H1 (cell line): Measurements from ENCODE around the gene DCLK1. TPM values are rescaled to one million over a fixed set of nuclear protein-coding genes. Genes with fewer than 3 reads are reported as not detected.

Source experiments
- CTCF ChIA-PET: fragments of 300-600 bp; sonication (Branson Sonifier 250); formaldehyde crosslinking; loops from one replicate; lab custom pipeline; 2021; ENCODE audit not compliant: partially characterized antibody; lab: Charles Lee
- POLR2A ChIA-PET: fragments of 300-600 bp; sonication (Branson Sonifier 250); formaldehyde crosslinking; loops from one replicate; lab custom pipeline; 2021; ENCODE audit warnings: inconsistent platforms; ENCODE audit not compliant: partially characterized antibody; lab: Charles Lee
- DNase-seq, 2 experiments: peaks; one replicate each; pipeline versions ENCODE4 v3.0.0 to v3.0.0-alpha.2; 2010 to 2022; ENCODE audit warnings: low spot score in 2 of 2, low read depth in 1 of 2, mixed read lengths in 1 of 2
- FAIRE-seq: peaks from 2 replicates; lab custom pipeline; 2011; peaks lifted over from hg19 to GRCh38; lab: Jason Lieb, UNC
- H2AFZ ChIP-seq: 2 replicates; pipeline ENCODE4 v1.8.1; 2012; ENCODE audit warnings: low read length, inconsistent platforms
- H2AK5ac ChIP-seq: 2 replicates; pipeline ENCODE4 v1.6.1; 2013; ENCODE audit warnings: low read depth, low read length
- H2BK120ac ChIP-seq: replicated peaks from 2 replicates; pipeline ENCODE3; 2013; ENCODE audit warnings: low read depth, low read length, inconsistent platforms
- H2BK12ac ChIP-seq: 2 replicates; pipeline ENCODE4 v1.6.1; 2013; ENCODE audit warnings: low read depth, low read length
- H2BK15ac ChIP-seq: 2 replicates; pipeline ENCODE4 v1.6.1; 2013; ENCODE audit warnings: low read length
- H2BK20ac ChIP-seq: 2 replicates; pipeline ENCODE4 v1.6.1; 2013; ENCODE audit warnings: low read length
- H2BK5ac ChIP-seq: 2 replicates; pipeline ENCODE4 v1.6.1; 2013; ENCODE audit warnings: low read depth, low read length
- H3K14ac ChIP-seq: 2 replicates; pipeline ENCODE4 v1.6.1; 2013; ENCODE audit warnings: inconsistent platforms; ENCODE audit not compliant: insufficient read length
- H3K18ac ChIP-seq: 2 replicates; pipeline ENCODE4 v1.6.1; 2013; ENCODE audit warnings: low read length; ENCODE audit errors: extremely low read depth
- H3K23ac ChIP-seq: 2 replicates; pipeline ENCODE4 v1.6.1; 2013; ENCODE audit warnings: inconsistent platforms; ENCODE audit not compliant: insufficient read length
- H3K23me2 ChIP-seq: 2 replicates; pipeline ENCODE4 v1.6.1; 2013; ENCODE audit warnings: low read depth, low read length
- H3K27ac ChIP-seq: 2 replicates; pipeline ENCODE4 v1.6.1; 2011; ENCODE audit warnings: low read depth, low read length, inconsistent platforms
- H3K27me3 ChIP-seq, 4 experiments: replicated peaks in 1 of 4; 1 replicate in 1 of 4; 2 replicates in 3 of 4; pipeline versions ENCODE4 v1.6.1 to v1.8.1; 2011 to 2013; ENCODE audit warnings: low read length in 3 of 4, mild to moderate bottlenecking in 3 of 4, inconsistent platforms in 2 of 4, mixed read lengths in 2 of 4, moderate library complexity in 1 of 4; ENCODE audit not compliant: control insufficient read depth in 3 of 4, insufficient read depth in 3 of 4; ENCODE audit errors: extremely low read depth in 1 of 4
- H3K36me3 ChIP-seq, 4 experiments: 2 replicates each; pipeline versions ENCODE4 v1.6.1 to v1.8.1; 2011 to 2013; ENCODE audit warnings: mild to moderate bottlenecking in 4 of 4, low read length in 3 of 4, moderate library complexity in 2 of 4, control low read depth in 1 of 4, inconsistent platforms in 1 of 4; ENCODE audit not compliant: insufficient read depth in 4 of 4, control insufficient read depth in 2 of 4
- H3K4ac ChIP-seq: replicated peaks from 2 replicates; pipeline ENCODE3; 2013; ENCODE audit warnings: low read length, low read depth, mixed read lengths, inconsistent platforms; ENCODE audit not compliant: insufficient read length
- H3K4me1 ChIP-seq, 4 experiments: replicated peaks in 1 of 4; 1 replicate in 1 of 4; 2 replicates in 3 of 4; pipeline versions ENCODE4 v1.6.1 to v1.8.1; 2011 to 2013; ENCODE audit warnings: low read length in 3 of 4, inconsistent platforms in 2 of 4, mixed read lengths in 1 of 4; ENCODE audit not compliant: insufficient read depth in 4 of 4, control insufficient read depth in 3 of 4
- H3K4me2 ChIP-seq, 2 experiments: 2 replicates each; pipeline versions ENCODE4 v1.6.1 to v1.8.1; 2011 to 2013; ENCODE audit warnings: low read depth in 2 of 2, low read length in 2 of 2, control low read depth in 1 of 2, inconsistent platforms in 1 of 2, mild to moderate bottlenecking in 1 of 2; ENCODE audit not compliant: insufficient read depth in 1 of 2
- H3K4me3 ChIP-seq, 4 experiments: fragments of 200-600, 300-600 bp in 1 of 4; sonication (generic), shearing (Covaris generic), sonication (Bioruptor Twin) in 1 of 4; 2 replicates each; pipeline versions ENCODE4 v1.5.1 to v1.8.1; 2011 to 2016; ENCODE audit warnings: low read length in 4 of 4, low read depth in 3 of 4, control low read depth in 2 of 4, inconsistent platforms in 2 of 4, mild to moderate bottlenecking in 2 of 4, mixed read lengths in 1 of 4, moderate library complexity in 1 of 4; ENCODE audit not compliant: insufficient read depth in 2 of 4; ENCODE audit errors: extremely low read depth in 1 of 4
- H3K56ac ChIP-seq: replicated peaks from 2 replicates; pipeline ENCODE3; 2013; ENCODE audit warnings: low read depth, mild to moderate bottlenecking, mixed read lengths, low read length, inconsistent platforms; ENCODE audit not compliant: insufficient read length
- H3K79me1 ChIP-seq: 2 replicates; pipeline ENCODE4 v1.6.1; 2013; ENCODE audit warnings: low read depth, low read length, control low read depth
- H3K79me2 ChIP-seq, 2 experiments: 2 replicates each; pipeline versions ENCODE4 v1.6.1 to v1.8.1; 2012 to 2013; ENCODE audit warnings: low read length in 2 of 2, mild to moderate bottlenecking in 2 of 2, inconsistent platforms in 1 of 2; ENCODE audit not compliant: insufficient read depth in 2 of 2, control insufficient read depth in 1 of 2
- H3K9ac ChIP-seq, 4 experiments: replicated peaks in 1 of 4; 1 replicate in 1 of 4; 2 replicates in 3 of 4; pipeline versions ENCODE4 v1.6.1 to v1.8.1; 2011 to 2013; ENCODE audit warnings: low read depth in 3 of 4, low read length in 3 of 4, control low read depth in 2 of 4, mild to moderate bottlenecking in 2 of 4, moderate library complexity in 2 of 4, inconsistent platforms in 1 of 4; ENCODE audit errors: extremely low read depth in 1 of 4
- H3K9me3 ChIP-seq, 2 experiments: 2 replicates each; pipeline versions ENCODE4 v1.6.1 to v1.8.1; 2012 to 2013; ENCODE audit warnings: mild to moderate bottlenecking in 2 of 2, moderate library complexity in 2 of 2, control low read depth in 1 of 2, inconsistent platforms in 1 of 2, low read depth in 1 of 2, low read length in 1 of 2, mixed read lengths in 1 of 2; ENCODE audit not compliant: insufficient read depth in 2 of 2
- H4K20me1 ChIP-seq, 2 experiments: replicated peaks in 1 of 2; 2 replicates each; pipeline versions ENCODE3 to v1.8.1; 2011 to 2013; ENCODE audit warnings: inconsistent platforms in 2 of 2, low read length in 2 of 2, mild to moderate bottlenecking in 1 of 2; ENCODE audit not compliant: insufficient read depth in 2 of 2, control insufficient read depth in 1 of 2
- H4K5ac ChIP-seq: 2 replicates; pipeline ENCODE4 v1.6.1; 2013; ENCODE audit warnings: low read length, low read depth, mixed read lengths, inconsistent platforms; ENCODE audit not compliant: insufficient read length
- H4K8ac ChIP-seq: 2 replicates; pipeline ENCODE4 v1.8.0; 2013; ENCODE audit warnings: mild to moderate bottlenecking, moderate library complexity, low read length, inconsistent platforms; ENCODE audit not compliant: insufficient read depth; ENCODE audit errors: extremely low read depth
- H4K91ac ChIP-seq: replicated peaks from 2 replicates; pipeline ENCODE3; 2013; ENCODE audit warnings: low read length, mixed read lengths, inconsistent platforms; ENCODE audit not compliant: insufficient read length
- ASH2L ChIP-seq: fragments of 200-600, 300-600 bp; sonication (generic); IDR thresholded peaks from one replicate; pipeline ENCODE4 v1.7.1; 2017; ENCODE audit warnings: low read length
- BACH1 ChIP-seq: IDR thresholded peaks from 2 replicates; pipeline ENCODE4 v1.6.1; 2012; ENCODE audit warnings: low read length, improper control_type of control experiment
- CBX5 ChIP-seq: fragments of 300-800, 300-1000 bp; sonication (generic); IDR thresholded peaks from 2 replicates; pipeline ENCODE4 v1.7.1; 2016; ENCODE audit warnings: antibody characterized with exemption, low read length, low read depth
- CBX8 ChIP-seq: fragments of 300-800, 300-1000 bp; sonication (generic); IDR thresholded peaks from 2 replicates; pipeline ENCODE4 v1.7.1; 2016; ENCODE audit warnings: low read depth, low read length, borderline replicate concordance
- KDM1A ChIP-seq: fragments of 200-600, 300-600 bp; sonication (generic); IDR thresholded peaks from 2 replicates; pipeline ENCODE4 v1.7.1; 2016; ENCODE audit warnings: mild to moderate bottlenecking, low read length, borderline replicate concordance
- NRF1 ChIP-seq: IDR thresholded peaks from 2 replicates; pipeline ENCODE4 v1.6.1; 2011; ENCODE audit warnings: mild to moderate bottlenecking, low read depth, low read length, improper control_type of control experiment
- POLR2A ChIP-seq, 2 experiments: IDR thresholded peaks; 1 replicate in 1 of 2; 2 replicates in 1 of 2; pipeline ENCODE4 v1.6.1; 2011; ENCODE audit warnings: low read depth in 2 of 2, low read length in 2 of 2, mild to moderate bottlenecking in 2 of 2; ENCODE audit errors: control extremely low read depth in 1 of 2
- RBBP5 ChIP-seq: IDR thresholded peaks from 2 replicates; pipeline ENCODE4 v1.7.1; 2012; ENCODE audit warnings: low read depth, mild to moderate bottlenecking, inconsistent platforms, low read length, moderate library complexity, borderline replicate concordance
- SIRT6 ChIP-seq: IDR thresholded peaks from one replicate; pipeline ENCODE4 v1.7.1; 2012; ENCODE audit warnings: low read length, inconsistent platforms
- TEAD4 ChIP-seq: IDR thresholded peaks from 2 replicates; pipeline ENCODE4 v1.6.1; 2012; ENCODE audit warnings: low read depth, low read length, inconsistent platforms, mixed read lengths
- ZNF274 ChIP-seq: IDR thresholded peaks from 2 replicates; pipeline ENCODE4 v1.7.0; 2012; ENCODE audit warnings: low read length, borderline replicate concordance; ENCODE audit errors: extremely low read depth
- WGBS, 2 experiments: shearing (Covaris generic) in 1 of 2; methylation state at CpG; one replicate each; pipeline versions ENCODE4 v1.1.6 to v1.1.7; 2013 to 2015; ENCODE audit warnings: low lambda C conversion rate in 2 of 2, mixed read lengths in 2 of 2, inconsistent platforms in 1 of 2, low coverage in 1 of 2, missing lambda C conversion rate in 1 of 2; ENCODE audit not compliant: insufficient replicate concordance in 2 of 2, insufficient coverage in 1 of 2, insufficient read length in 1 of 2; ENCODE audit errors: extremely low coverage in 1 of 2, missing lambda C conversion rate in 1 of 2; 5-methylcytosine and 5-hydroxymethylcytosine counted together
- polyA plus RNA-seq, 7 experiments: library from polyadenylated mRNA; depleted of rRNA in 3 of 7; stranded (reverse) in 5 of 7; unstranded in 2 of 7; fragments of >200 nt in 5 of 7; fragments of 200-250 nt in 2 of 7; gene quantifications; 1 replicate in 5 of 7; 2 replicates in 1 of 7; 4 replicates in 1 of 7; pipeline versions ENCODE4 v1.2.1 to v1.2.3, GENCODE V29; 2011 to 2013; ENCODE audit warnings: missing spikeins in 2 of 7, mixed read lengths in 2 of 7
- total RNA-seq: library from RNA; stranded (reverse); fragmentation: NEBNext Ultra II Directional; extraction: Animal tissue kit (Norgen Biotek cat#: 25700); gene quantifications from 2 replicates; pipeline ENCODE4 v1.2.1, GENCODE V29; 2021
- TF ChIP-seq, protein P1 (sequence below): IDR thresholded peaks from 2 replicates; pipeline ENCODE4 v1.6.1; 2011; ENCODE audit warnings: low read length, improper control_type of control experiment
- TF ChIP-seq, protein P2 (sequence below): IDR thresholded peaks from 2 replicates; pipeline ENCODE4 v1.6.1; 2012; ENCODE audit warnings: low read length, inconsistent platforms

Gene DCLK1
- total and polyA plus RNA-seq, 2 of the 8 experiments (the other 6 are each of a cell fraction or from before 2014, with no cell fraction given), result 22.8 to 41.0 TPM

- no peaks in the 10 kb centered on the region for H3K79me2 ChIP-seq
- H2BK12ac ChIP-seq, result no peak overlapping the region
- H2AFZ ChIP-seq, result no peak overlapping the region
- no peaks in the 10 kb centered on the region for H3K79me1 ChIP-seq
- no peak overlapping the region for H2BK20ac ChIP-seq
- no peak overlapping the region for H2BK5ac ChIP-seq
- no peaks in the 10 kb centered on the region for H3K9me3 ChIP-seq
- no peak overlapping the region for H2AK5ac ChIP-seq
- H3K36me3 ChIP-seq, result no peaks in the 10 kb centered on the region
- no peak overlapping the region for H4K8ac ChIP-seq
- no peak overlapping the region for H2BK15ac ChIP-seq
- no peak overlapping the region for H3K27ac ChIP-seq
- no peak overlapping the region for H3K4me2 ChIP-seq
- no peak overlapping the region for H3K9ac ChIP-seq
- H2BK120ac ChIP-seq, result no peak overlapping the region
- no peak for FAIRE-seq
- no peak overlapping the region for H3K18ac ChIP-seq
- WGBS, 2 experiments, result 100% methylated on average over 1 of the region's 1 CpG; no CpG with 5 or more reads in 1 of the 2 experiments
- DNase-seq, result no peak
- no peak overlapping the region for H3K23ac ChIP-seq
- H3K4me3 ChIP-seq, result no peak overlapping the region
- no peaks in the 10 kb centered on the region for H4K20me1 ChIP-seq
- H3K4ac ChIP-seq, result no peak overlapping the region
- CTCF ChIA-PET, result interaction anchor here (0.7 kb wide), 1 partner anchor 56 kb away, joined by 3 read pairs; no protein-coding TSS in a partner anchor
- no peak overlapping the region for H4K91ac ChIP-seq
- H3K4me1 ChIP-seq, result no peaks in the 10 kb centered on the region
- no peaks in the 10 kb centered on the region for H3K27me3 ChIP-seq
- H3K23me2 ChIP-seq, result no peaks in the 10 kb centered on the region
- no peak overlapping the region for H3K56ac ChIP-seq
- no peak overlapping the region for H3K14ac ChIP-seq
- POLR2A ChIA-PET, result interaction anchor here (1.0 kb wide), 1 partner anchor 21 kb away, joined by 3 read pairs; no protein-coding TSS in a partner anchor
- H4K5ac ChIP-seq, result no peak overlapping the region
- TF ChIP-seq SIRT6, result no peak
- no peak for TF ChIP-seq TEAD4
- TF ChIP-seq BACH1, result no peak
- no peak for TF ChIP-seq ASH2L
- no peak for TF ChIP-seq CBX5
- TF ChIP-seq, protein P1, sequence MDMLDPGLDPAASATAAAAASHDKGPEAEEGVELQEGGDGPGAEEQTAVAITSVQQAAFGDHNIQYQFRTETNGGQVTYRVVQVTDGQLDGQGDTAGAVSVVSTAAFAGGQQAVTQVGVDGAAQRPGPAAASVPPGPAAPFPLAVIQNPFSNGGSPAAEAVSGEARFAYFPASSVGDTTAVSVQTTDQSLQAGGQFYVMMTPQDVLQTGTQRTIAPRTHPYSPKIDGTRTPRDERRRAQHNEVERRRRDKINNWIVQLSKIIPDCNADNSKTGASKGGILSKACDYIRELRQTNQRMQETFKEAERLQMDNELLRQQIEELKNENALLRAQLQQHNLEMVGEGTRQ, result no peak
- TF ChIP-seq POLR2A (IDR thresholded peaks at IDR 0.05; ENCODE audit: control extremely low read depth in 1 of 2, low read depth in 2 of 2, low read length in 2 of 2), result no peak
- TF ChIP-seq CBX8, result no peak
- TF ChIP-seq, protein P2, sequence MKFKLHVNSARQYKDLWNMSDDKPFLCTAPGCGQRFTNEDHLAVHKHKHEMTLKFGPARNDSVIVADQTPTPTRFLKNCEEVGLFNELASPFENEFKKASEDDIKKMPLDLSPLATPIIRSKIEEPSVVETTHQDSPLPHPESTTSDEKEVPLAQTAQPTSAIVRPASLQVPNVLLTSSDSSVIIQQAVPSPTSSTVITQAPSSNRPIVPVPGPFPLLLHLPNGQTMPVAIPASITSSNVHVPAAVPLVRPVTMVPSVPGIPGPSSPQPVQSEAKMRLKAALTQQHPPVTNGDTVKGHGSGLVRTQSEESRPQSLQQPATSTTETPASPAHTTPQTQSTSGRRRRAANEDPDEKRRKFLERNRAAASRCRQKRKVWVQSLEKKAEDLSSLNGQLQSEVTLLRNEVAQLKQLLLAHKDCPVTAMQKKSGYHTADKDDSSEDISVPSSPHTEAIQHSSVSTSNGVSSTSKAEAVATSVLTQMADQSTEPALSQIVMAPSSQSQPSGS, result no peak
- TF ChIP-seq RBBP5, result no peak
- no peak for TF ChIP-seq KDM1A
- TF ChIP-seq ZNF274, result no peak
- no peak for TF ChIP-seq NRF1
These were observed 254.6 kb downstream of the DCLK1 start for GRCh38 chr13:35876601-35877000.
